Cardiac muscle cell (in vitro differentiated cells and primary cell): ENCODE results near the gene SFN. TPM values are rescaled to one million over a fixed set of nuclear protein-coding genes. Genes with fewer than 3 reads are reported as not detected.
A peak's percentile ranks its signal among the peaks of the same experiment; 100 is the strongest.

Experiments
- DNase-seq, 2 donors: peaks; one replicate each; pipeline versions ENCODE4 v3.0.0 to v3.0.0-alpha.2; 2010 to 2017; ENCODE audit warnings: low read depth in 1 of 2, low spot score in 1 of 2
- H3K27ac ChIP-seq: fragments of 200-600 bp; sonication (generic); 2 replicates; pipeline ENCODE4 v1.5.1; 2016
- H3K27me3 ChIP-seq: fragments of 200-600 bp; sonication (generic); 2 replicates; pipeline ENCODE4 v1.6.0; 2016; ENCODE audit warnings: control low read depth
- H3K36me3 ChIP-seq: fragments of 200-600 bp; sonication (generic); 2 replicates; pipeline ENCODE4 v1.5.1; 2016; ENCODE audit warnings: control low read depth
- H3K4me1 ChIP-seq: fragments of 200-600 bp; sonication (generic); 2 replicates; pipeline ENCODE4 v1.8.1; 2017; ENCODE audit warnings: low read depth, mild to moderate bottlenecking, mixed run types
- H3K4me3 ChIP-seq: fragments of 200-600 bp; sonication (generic); 2 replicates; pipeline ENCODE4 v1.5.1; 2016; ENCODE audit warnings: mild to moderate bottlenecking
- H3K9me3 ChIP-seq: fragments of 200-600 bp; sonication (generic); 2 replicates; pipeline ENCODE4 v1.5.1; 2017; ENCODE audit warnings: low read depth, mild to moderate bottlenecking, control low read depth
- polyA plus RNA-seq: library from polyadenylated mRNA; unstranded; fragments of >200 nt; fragmentation: Nextera tagmentation; extraction: Ambion mirVana; gene quantifications from 2 replicates; pipeline ENCODE4 v1.2.1, GENCODE V29; 2016
- total RNA-seq: library from RNA; depleted of rRNA; stranded (reverse); fragments of >200 nt; gene quantifications from 2 replicates; pipeline ENCODE4 v1.2.3, GENCODE V29; 2016
- TF ChIP-seq, protein P1 (sequence below): IDR thresholded peaks from 2 replicates; pipeline ENCODE4 v1.5.1; 2012; ENCODE audit warnings: low read depth, mild to moderate bottlenecking, low read length

Gene SFN
- total and polyA plus RNA-seq, 2 experiments from 2014 or later = 0.13 to 0.15 TPM

DNA sequence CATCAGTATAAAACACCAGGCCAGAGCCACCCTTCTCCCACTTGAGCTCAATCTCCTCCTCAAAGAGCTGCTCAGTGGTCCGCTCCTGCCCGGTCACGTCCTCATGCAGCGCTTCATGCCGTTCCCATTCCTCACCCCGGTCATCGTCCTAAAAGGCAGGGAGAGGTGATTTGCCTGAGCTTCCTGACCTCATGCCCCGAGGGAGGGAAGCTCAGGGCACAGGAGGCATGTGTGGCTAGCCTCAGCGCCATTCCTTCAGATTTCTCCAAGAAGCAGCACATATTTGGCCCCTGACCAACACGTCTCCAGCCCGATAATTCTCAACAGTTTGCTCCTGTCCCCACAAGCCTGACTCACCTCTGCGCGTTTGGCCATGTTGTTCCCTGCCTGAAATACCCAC lies 31.3 kb downstream of the SFN start:
- H3K4me1 ChIP-seq = peaks cover 7% of the 10 kb centered on the region
- H3K27ac ChIP-seq = no peak overlapping the region
- H3K9me3 ChIP-seq = no peaks in the 10 kb centered on the region
- no peak overlapping the region for H3K4me3 ChIP-seq
- peaks cover 14% of the 10 kb centered on the region for H3K36me3 ChIP-seq
- no peak for DNase-seq
- no peaks in the 10 kb centered on the region for H3K27me3 ChIP-seq
- TF ChIP-seq, protein P1, sequence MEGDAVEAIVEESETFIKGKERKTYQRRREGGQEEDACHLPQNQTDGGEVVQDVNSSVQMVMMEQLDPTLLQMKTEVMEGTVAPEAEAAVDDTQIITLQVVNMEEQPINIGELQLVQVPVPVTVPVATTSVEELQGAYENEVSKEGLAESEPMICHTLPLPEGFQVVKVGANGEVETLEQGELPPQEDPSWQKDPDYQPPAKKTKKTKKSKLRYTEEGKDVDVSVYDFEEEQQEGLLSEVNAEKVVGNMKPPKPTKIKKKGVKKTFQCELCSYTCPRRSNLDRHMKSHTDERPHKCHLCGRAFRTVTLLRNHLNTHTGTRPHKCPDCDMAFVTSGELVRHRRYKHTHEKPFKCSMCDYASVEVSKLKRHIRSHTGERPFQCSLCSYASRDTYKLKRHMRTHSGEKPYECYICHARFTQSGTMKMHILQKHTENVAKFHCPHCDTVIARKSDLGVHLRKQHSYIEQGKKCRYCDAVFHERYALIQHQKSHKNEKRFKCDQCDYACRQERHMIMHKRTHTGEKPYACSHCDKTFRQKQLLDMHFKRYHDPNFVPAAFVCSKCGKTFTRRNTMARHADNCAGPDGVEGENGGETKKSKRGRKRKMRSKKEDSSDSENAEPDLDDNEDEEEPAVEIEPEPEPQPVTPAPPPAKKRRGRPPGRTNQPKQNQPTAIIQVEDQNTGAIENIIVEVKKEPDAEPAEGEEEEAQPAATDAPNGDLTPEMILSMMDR = no peak

DNA sequence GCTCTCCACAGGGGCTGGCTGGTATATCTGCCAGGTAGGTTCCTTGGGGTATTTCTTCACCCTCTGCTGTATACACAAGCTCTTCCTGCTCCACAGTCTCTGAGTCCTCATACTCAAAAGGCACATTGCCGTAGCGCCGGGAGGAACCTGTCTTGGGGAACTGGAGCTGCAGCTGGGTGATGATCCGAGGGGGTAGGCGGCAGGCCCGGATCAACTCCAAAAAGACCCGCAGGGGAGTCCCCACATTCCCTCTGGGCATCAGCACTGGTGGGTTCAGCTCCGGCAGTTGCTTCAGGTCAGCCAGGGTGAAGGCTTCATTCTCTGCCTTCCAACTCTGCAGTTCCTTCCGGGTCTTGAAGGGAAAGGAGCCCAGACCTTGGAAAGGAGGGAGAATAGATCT lies 34.4 kb downstream of the SFN start:
- TF ChIP-seq, protein P1 = no peak
- Histone ChIP-seq H3K9me3 (no peaks in the 10 kb centered on the region), H3K4me3 (no peak overlapping the region), H3K27ac (no peak overlapping the region), H3K4me1 (peaks cover 6% of the 10 kb centered on the region), H3K36me3 (peaks cover 14% of the 10 kb centered on the region), H3K27me3 (no peaks in the 10 kb centered on the region)
- no peak for DNase-seq

DNA sequence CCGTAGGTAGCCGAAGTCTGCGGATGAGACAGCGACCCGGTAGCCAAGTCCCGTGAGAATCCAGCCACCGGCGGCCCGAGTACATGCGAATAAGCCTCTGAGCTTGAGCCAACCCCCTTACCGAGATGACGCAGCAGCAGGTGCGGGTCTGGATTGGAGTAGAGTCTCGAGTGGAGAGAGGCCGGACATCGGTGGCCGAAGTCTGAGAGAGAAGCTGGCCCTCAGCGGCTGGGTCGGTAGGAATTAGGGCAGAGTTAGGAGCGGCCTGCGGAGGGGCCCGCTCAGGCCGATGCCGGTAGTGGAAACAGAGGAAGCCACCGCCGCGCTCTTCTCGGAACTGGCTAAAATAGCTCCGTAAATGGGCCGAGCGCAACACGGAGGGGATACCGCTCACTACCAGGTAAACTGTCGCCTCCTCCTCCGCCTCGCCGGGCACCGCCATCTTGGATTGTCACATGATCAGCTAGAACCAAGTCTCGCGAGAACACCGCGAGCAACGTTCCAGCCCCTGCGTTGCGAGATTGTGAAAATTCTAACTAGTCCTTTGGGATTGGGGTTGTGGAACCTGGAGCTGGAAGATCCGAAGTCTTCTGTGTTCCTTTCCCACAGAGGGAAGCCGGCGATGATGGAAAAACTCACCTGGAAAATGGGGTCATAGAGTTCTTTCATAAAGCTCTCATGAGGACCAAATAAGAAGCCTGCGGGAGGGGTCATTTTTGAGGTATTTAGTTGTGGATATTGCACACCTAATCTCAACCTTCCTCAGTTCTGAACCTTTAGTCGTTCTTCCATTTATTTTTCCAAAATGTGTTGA lies 37.3 kb downstream of the SFN start, which contains the start of gene GPATCH3:
GPATCH3 (minus strand) TSS at position 467 of the 814 bp plus-strand sequence; CDS start at position 442, 25 bp downstream.
- peak; percentile 95 for DNase-seq
- Histone ChIP-seq H3K27ac (peak within 1 kb of the TSS; percentile 98), H3K36me3 (peaks cover 5% of the 10 kb centered on the region), H3K4me3 (peak within 1 kb of the TSS; percentile 59), H3K4me1 (peaks cover 6% of the 10 kb centered on the region), H3K27me3 (no peaks in the 10 kb centered on the region), H3K9me3 (no peaks in the 10 kb centered on the region)
- TF ChIP-seq, protein P1 = no peak

DNA sequence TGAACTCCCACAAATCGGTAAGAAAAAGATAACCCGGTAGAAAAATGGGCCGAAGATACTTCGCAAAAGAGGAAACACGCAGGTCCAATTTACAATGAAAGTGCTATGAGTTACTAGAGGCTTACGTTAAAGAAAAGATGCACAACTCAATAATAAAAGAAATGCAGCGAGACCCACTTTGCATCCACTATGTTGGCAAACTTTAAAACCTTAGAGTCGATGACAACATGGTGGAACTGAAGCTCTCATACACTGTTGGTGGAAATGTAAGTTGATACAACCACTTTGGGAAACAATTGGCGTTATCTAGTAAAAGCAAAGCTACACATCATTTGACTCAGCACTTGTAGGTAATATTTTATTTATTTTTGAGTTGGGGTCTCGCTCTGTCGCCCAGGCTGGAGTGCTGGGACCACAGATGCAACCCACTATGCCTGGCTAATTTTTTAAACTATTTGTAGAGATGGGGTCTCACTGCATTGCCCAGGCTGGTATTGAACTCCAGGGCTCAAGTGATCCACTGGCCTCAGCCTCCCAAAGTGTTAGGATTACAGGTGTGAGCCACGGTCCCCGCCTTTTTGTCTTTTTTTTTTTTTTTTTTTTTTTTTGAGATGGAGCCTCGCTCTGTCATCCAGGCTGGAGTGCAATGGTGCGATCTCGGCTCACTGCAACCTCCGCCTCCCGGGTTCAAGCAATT lies 38.0 kb downstream of the SFN start:
- TF ChIP-seq, protein P1 = no peak
- Histone ChIP-seq H3K36me3 (peaks cover 2% of the 10 kb centered on the region), H3K27ac (peak overlapping the region; percentile 98), H3K4me1 (peaks cover 6% of the 10 kb centered on the region), H3K4me3 (peak overlapping the region; percentile 59), H3K27me3 (no peaks in the 10 kb centered on the region), H3K9me3 (no peaks in the 10 kb centered on the region)
- no peak for DNase-seq

DNA sequence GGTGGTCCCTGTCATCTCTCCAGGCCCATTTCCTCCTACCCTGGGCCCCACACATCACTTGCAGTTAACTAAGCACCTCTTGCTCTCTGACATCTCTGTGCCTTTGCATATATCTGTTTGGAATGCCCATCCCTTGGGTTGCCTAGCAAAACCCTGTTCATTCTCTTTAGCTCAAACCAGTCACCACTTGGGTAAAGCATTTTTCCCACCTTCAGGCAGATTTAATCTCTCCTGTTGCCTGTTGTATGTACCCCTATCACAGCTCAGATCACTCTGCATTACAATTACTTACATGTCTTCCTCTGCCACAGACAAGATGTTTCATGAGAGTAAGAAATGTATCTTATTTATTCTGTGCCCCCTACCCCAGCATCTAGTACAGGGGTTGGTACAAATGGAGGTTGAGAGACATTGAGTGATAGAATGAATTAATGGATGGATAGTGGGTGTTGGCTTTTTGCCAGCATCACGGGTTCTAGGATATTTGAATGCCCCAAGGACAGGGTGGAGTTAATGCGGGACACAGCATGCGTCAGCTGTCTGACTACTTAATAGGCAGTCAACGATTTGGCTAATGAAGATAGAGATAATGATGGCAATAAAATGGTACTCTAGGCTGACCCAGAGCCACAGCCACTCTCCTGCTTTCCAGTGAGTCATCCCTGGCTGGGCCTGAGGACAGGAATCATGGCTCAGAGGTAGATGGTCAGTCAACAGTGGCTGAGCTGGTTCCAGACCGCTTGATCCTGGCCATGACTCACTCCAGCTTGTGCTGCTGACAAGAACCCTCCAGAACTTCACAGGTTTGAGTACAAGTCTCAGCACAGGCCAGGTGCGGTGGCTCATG lies 44.3 kb downstream of the SFN start:
- Histone ChIP-seq H3K27me3 (no peaks in the 10 kb centered on the region), H3K9me3 (no peaks in the 10 kb centered on the region), H3K36me3 (no peaks in the 10 kb centered on the region), H3K4me3 (no peak overlapping the region), H3K4me1 (no peaks in the 10 kb centered on the region), H3K27ac (no peak overlapping the region)
- TF ChIP-seq, protein P1 = no peak
- peak in 1 of 2 donors; percentile 69 for DNase-seq
